DND-41 (cell line): ENCODE measurements around the gene CAPN15.

Experiments
- EZH2 ChIP-seq: IDR thresholded peaks from 3 replicates; pipeline ENCODE4 v1.6.1; 2012; ENCODE audit warnings: borderline replicate concordance, low read depth, mild to moderate bottlenecking, moderate library complexity, low read length, inconsistent platforms; ENCODE audit not compliant: severe bottlenecking
- TF ChIP-seq, protein P1 (sequence below): IDR thresholded peaks from 2 replicates; pipeline ENCODE4 v1.5.1; 2012; ENCODE audit warnings: borderline replicate concordance, low read length, moderate library complexity, mild to moderate bottlenecking; ENCODE audit not compliant: poor library complexity, severe bottlenecking; ENCODE audit errors: extremely low read depth

DNA sequence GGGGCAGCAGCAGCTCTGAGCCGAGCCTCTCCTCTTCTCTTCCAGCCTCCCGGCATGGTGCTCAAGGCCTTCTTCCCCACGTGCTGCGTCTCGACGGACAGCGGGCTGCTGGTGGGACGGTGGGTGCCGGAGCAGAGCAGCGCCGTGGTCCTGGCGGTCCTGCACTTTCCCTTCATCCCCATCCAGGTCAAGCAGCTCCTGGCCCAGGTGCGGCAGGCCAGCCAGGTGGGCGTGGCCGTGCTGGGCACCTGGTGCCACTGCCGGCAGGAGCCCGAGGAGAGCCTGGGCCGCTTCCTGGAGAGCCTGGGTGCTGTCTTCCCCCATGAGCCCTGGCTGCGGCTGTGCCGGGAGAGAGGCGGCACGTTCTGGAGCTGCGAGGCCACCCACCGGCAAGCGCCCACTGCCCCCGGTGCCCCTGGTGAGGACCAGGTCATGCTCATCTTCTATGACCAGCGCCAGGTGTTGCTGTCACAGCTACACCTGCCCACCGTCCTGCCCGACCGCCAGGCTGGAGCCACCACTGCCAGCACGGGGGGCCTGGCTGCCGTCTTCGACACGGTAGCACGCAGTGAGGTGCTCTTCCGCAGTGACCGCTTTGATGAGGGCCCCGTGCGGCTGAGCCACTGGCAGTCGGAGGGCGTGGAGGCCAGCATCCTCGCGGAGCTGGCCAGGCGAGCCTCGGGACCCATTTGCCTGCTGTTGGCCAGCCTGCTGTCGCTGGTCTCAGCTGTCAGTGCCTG lies 46.7 kb downstream of the CAPN15 start:
- TF ChIP-seq, protein P1, sequence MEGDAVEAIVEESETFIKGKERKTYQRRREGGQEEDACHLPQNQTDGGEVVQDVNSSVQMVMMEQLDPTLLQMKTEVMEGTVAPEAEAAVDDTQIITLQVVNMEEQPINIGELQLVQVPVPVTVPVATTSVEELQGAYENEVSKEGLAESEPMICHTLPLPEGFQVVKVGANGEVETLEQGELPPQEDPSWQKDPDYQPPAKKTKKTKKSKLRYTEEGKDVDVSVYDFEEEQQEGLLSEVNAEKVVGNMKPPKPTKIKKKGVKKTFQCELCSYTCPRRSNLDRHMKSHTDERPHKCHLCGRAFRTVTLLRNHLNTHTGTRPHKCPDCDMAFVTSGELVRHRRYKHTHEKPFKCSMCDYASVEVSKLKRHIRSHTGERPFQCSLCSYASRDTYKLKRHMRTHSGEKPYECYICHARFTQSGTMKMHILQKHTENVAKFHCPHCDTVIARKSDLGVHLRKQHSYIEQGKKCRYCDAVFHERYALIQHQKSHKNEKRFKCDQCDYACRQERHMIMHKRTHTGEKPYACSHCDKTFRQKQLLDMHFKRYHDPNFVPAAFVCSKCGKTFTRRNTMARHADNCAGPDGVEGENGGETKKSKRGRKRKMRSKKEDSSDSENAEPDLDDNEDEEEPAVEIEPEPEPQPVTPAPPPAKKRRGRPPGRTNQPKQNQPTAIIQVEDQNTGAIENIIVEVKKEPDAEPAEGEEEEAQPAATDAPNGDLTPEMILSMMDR, result no peak
- no peak for TF ChIP-seq EZH2
